Keratinocyte (primary cell): Measurements from ENCODE around the gene DGKI. TPM values are rescaled to one million over a fixed set of nuclear protein-coding genes. Genes with fewer than 3 reads are reported as not detected.

ENCODE experiments used
- DNase-seq: peaks from one replicate; pipeline ENCODE4 v3.0.0-alpha.2; 2011; ENCODE audit warnings: low read depth, missing footprints, low spot score
- FAIRE-seq: peaks from 2 replicates; lab custom pipeline; 2011; peaks lifted over from hg19 to GRCh38; lab: Jason Lieb, UNC
- H2AFZ ChIP-seq: 2 replicates; pipeline ENCODE4 v1.6.0; 2012; ENCODE audit warnings: low read length, control low read depth, inconsistent platforms; ENCODE audit not compliant: control insufficient read depth
- H3K27ac ChIP-seq: 2 replicates; pipeline ENCODE4 v1.5.1; 2011; ENCODE audit warnings: low read length; ENCODE audit not compliant: control insufficient read depth, insufficient read depth
- H3K27me3 ChIP-seq: 3 replicates; pipeline ENCODE4 v1.6.0; 2011; ENCODE audit warnings: low read length; ENCODE audit not compliant: control insufficient read depth, insufficient read depth; ENCODE audit errors: extremely low read depth
- H3K36me3 ChIP-seq, 2 experiments: 2 replicates in 1 of 2; 3 replicates in 1 of 2; pipeline ENCODE4 v1.5.1; 2011; ENCODE audit warnings: low read length in 2 of 2, mild to moderate bottlenecking in 1 of 2; ENCODE audit not compliant: control insufficient read depth in 2 of 2, insufficient read depth in 2 of 2; ENCODE audit errors: extremely low read depth in 1 of 2
- H3K4me1 ChIP-seq: 3 replicates; pipeline ENCODE4 v1.5.1; 2011; ENCODE audit warnings: low read length; ENCODE audit not compliant: control insufficient read depth, insufficient read depth; ENCODE audit errors: extremely low read depth
- H3K4me2 ChIP-seq: 3 replicates; pipeline ENCODE4 v1.6.0; 2011; ENCODE audit warnings: low read depth, low read length; ENCODE audit not compliant: control insufficient read depth, insufficient read depth; ENCODE audit errors: extremely low read depth
- H3K4me3 ChIP-seq, 3 experiments: fragments of 200-600 bp in 1 of 3; sonication (generic) in 1 of 3; 2 replicates in 2 of 3; 3 replicates in 1 of 3; pipeline ENCODE4 v1.5.1; 2011 to 2016; ENCODE audit warnings: low read length in 3 of 3, mild to moderate bottlenecking in 3 of 3, control low read depth in 2 of 3, inconsistent platforms in 1 of 3, low read depth in 1 of 3, mixed read lengths in 1 of 3, mixed run types in 1 of 3, moderate library complexity in 1 of 3; ENCODE audit not compliant: control insufficient read depth in 2 of 3, insufficient read depth in 2 of 3; ENCODE audit errors: extremely low read depth in 1 of 3
- H3K79me2 ChIP-seq: 2 replicates; pipeline ENCODE4 v1.6.0; 2012; ENCODE audit warnings: low read length; ENCODE audit not compliant: control insufficient read depth, insufficient read depth
- H3K9ac ChIP-seq: 3 replicates; pipeline ENCODE4 v1.6.0; 2011; ENCODE audit warnings: low read length; ENCODE audit not compliant: control insufficient read depth, insufficient read depth; ENCODE audit errors: extremely low read depth
- H3K9me1 ChIP-seq: 3 replicates; pipeline ENCODE4 v1.6.0; 2011; ENCODE audit warnings: low read length; ENCODE audit not compliant: control insufficient read depth, insufficient read depth; ENCODE audit errors: extremely low read depth
- H3K9me3 ChIP-seq: 2 replicates; pipeline ENCODE4 v1.5.1; 2012; ENCODE audit warnings: low read depth, low read length; ENCODE audit not compliant: control insufficient read depth
- H4K20me1 ChIP-seq: 3 replicates; pipeline ENCODE4 v1.6.0; 2011; ENCODE audit warnings: low read length; ENCODE audit not compliant: control insufficient read depth, insufficient read depth; ENCODE audit errors: extremely low read depth
- CTCF ChIP-seq, 3 experiments: IDR thresholded peaks in 1 of 3; conservative IDR thresholded peaks in 1 of 3; optimal IDR thresholded peaks in 1 of 3; 2 replicates in 2 of 3; 3 replicates in 1 of 3; pipeline versions ENCODE3 to v1.5.1; 2011; ENCODE audit warnings: low read length in 3 of 3, mild to moderate bottlenecking in 3 of 3, moderate library complexity in 2 of 3, control low read depth in 1 of 3, inconsistent platforms in 1 of 3; ENCODE audit not compliant: insufficient read depth in 2 of 3; ENCODE audit errors: extremely low read depth in 1 of 3
- EZH2 ChIP-seq: IDR thresholded peaks from one replicate; pipeline ENCODE4 v1.6.1; 2012; ENCODE audit warnings: inconsistent platforms, mild to moderate bottlenecking, low read length, moderate library complexity
- dilution Hi-C: fragments of 300-500 bp; cut with MboI; formaldehyde crosslinking; loops from one replicate; pipeline ENCODE4 v1.7.0; 2020; ENCODE audit warnings: low sequenced_read_pairs; ENCODE audit not compliant: extremely low pct_ligation_motif_present
- polyA plus RNA-seq, 5 experiments: library from polyadenylated mRNA; depleted of rRNA in 3 of 5; stranded (reverse) in 3 of 5; stranded (forward) in 1 of 5; unstranded in 1 of 5; fragments of >200 nt; gene quantifications; 1 replicate in 1 of 5; 2 replicates in 3 of 5; 3 replicates in 1 of 5; pipeline versions ENCODE4 v1.2.1 to v1.2.3, GENCODE V29; 2011 to 2012; ENCODE audit warnings: missing spikeins in 2 of 5, low read depth in 1 of 5, low replicate concordance in 1 of 5

The DGKI gene
- polyA plus RNA-seq, 1 donor (not counting 4 experiments of a cell fraction or from before 2014, with no cell fraction given), result 0.14 TPM

GRCh38 chr7:137869260-137869659 lies 22.5 kb upstream of the DGKI start:
- peaks cover 0 to 6% of the 10 kb centered on the region in 2 experiments for H3K36me3 ChIP-seq
- dilution Hi-C loops, result no loop called here
- no peak for FAIRE-seq

GRCh38 chr7:137867289-137867688 lies 20.5 kb upstream of the DGKI start:
- Histone ChIP-seq H3K4me3 (no peak overlapping the region), H3K4me2 (no peak overlapping the region), H2AFZ (no peak overlapping the region), H3K36me3 (peaks cover 1 to 6% of the 10 kb centered on the region in 2 experiments), H3K9me1 (no peaks in the 10 kb centered on the region), H4K20me1 (no peaks in the 10 kb centered on the region), H3K27ac (no peak overlapping the region), H3K9ac (no peak overlapping the region), H3K27me3 (no peaks in the 10 kb centered on the region), H3K79me2 (no peaks in the 10 kb centered on the region), H3K4me1 (no peaks in the 10 kb centered on the region), H3K9me3 (no peaks in the 10 kb centered on the region)
- dilution Hi-C loops, result no loop called here
- FAIRE-seq, result no peak
- no peak for DNase-seq
- TF ChIP-seq CTCF (optimal IDR thresholded peaks at IDR 0.05 in 1 of 3, IDR thresholded peaks at IDR 0.05 in 1 of 3, conservative IDR thresholded peaks at IDR 0.05 in 1 of 3; ENCODE audit: extremely low read depth in 1 of 3, insufficient read depth in 2 of 3, low read length in 3 of 3) (no peak), EZH2 (no peak)

More at GRCh38 chr7:137869260-137869659, 22.5 kb upstream of the DGKI start:
- no peaks in the 10 kb centered on the region for H3K9me3 ChIP-seq
- H3K9me1 ChIP-seq, result no peaks in the 10 kb centered on the region
- TF ChIP-seq EZH2 (no peak), CTCF (optimal IDR thresholded peaks at IDR 0.05 in 1 of 3, IDR thresholded peaks at IDR 0.05 in 1 of 3, conservative IDR thresholded peaks at IDR 0.05 in 1 of 3; ENCODE audit: extremely low read depth in 1 of 3, insufficient read depth in 2 of 3, low read length in 3 of 3) (no peak)
- DNase-seq, result no peak
- no peak overlapping the region for H3K4me3 ChIP-seq
- no peaks in the 10 kb centered on the region for H4K20me1 ChIP-seq
- H2AFZ ChIP-seq, result no peak overlapping the region
- no peaks in the 10 kb centered on the region for H3K4me1 ChIP-seq
- H3K27ac ChIP-seq, result no peak overlapping the region
- H3K27me3 ChIP-seq, result no peaks in the 10 kb centered on the region
- H3K9ac ChIP-seq, result no peak overlapping the region
- H3K79me2 ChIP-seq, result no peaks in the 10 kb centered on the region
- H3K4me2 ChIP-seq, result no peak overlapping the region
